AG08395 (cell line): ENCODE measurements around the gene KDSR.

ENCODE experiments used
- DNase-seq: peaks from one replicate; pipeline ENCODE4 v3.0.0; 2012; ENCODE audit warnings: mixed read lengths, low spot score

KDSR gene

GRCh38 chr18:63306819-63307550 is 60.0 kb downstream of the KDSR start:
- no peak for DNase-seq

- DNase-seq: no peak
These were observed 60.8 kb downstream of the KDSR start for GRCh38 chr18:63306249-63306648.

GRCh38 chr18:63303547-63303946 is 63.5 kb downstream of the KDSR start:
- no peak for DNase-seq

- no peak for DNase-seq
These were observed 64.2 kb downstream of the KDSR start for GRCh38 chr18:63302636-63303405.

- no peak for DNase-seq
These were observed 64.8 kb downstream of the KDSR start for GRCh38 chr18:63302220-63302619.

- DNase-seq: no peak
These were observed 65.6 kb downstream of the KDSR start for GRCh38 chr18:63301434-63301833.

- no peak for DNase-seq
These were observed 66.9 kb downstream of the KDSR start for GRCh38 chr18:63299837-63300745.

GRCh38 chr18:63298400-63299365 is 68.3 kb downstream of the KDSR start:
- DNase-seq: no peak

- DNase-seq: no peak
These were observed 69.2 kb downstream of the KDSR start for GRCh38 chr18:63297687-63298399.

- DNase-seq: no peak
These were observed 73.1 kb downstream of the KDSR start for GRCh38 chr18:63293935-63294334.

GRCh38 chr18:63292831-63293683 is 73.9 kb downstream of the KDSR start:
- DNase-seq: no peak

- no peak for DNase-seq
These were observed 75.7 kb downstream of the KDSR start for GRCh38 chr18:63291278-63291677.

GRCh38 chr18:63290821-63291200 is 76.2 kb downstream of the KDSR start:
- DNase-seq: no peak

- DNase-seq: no peak
These were observed 76.7 kb downstream of the KDSR start for GRCh38 chr18:63290166-63290820.

- no peak for DNase-seq
These were observed 78.7 kb downstream of the KDSR start for GRCh38 chr18:63288311-63288710.

GRCh38 chr18:63287691-63288220 is 79.2 kb downstream of the KDSR start:
- DNase-seq: no peak

- no peak for DNase-seq
These were observed 80.1 kb downstream of the KDSR start for GRCh38 chr18:63286926-63287325.

GRCh38 chr18:63284827-63285733 is 81.9 kb downstream of the KDSR start:
- no peak for DNase-seq
